Measurements from ENCODE around the gene CNTN2. TPM values are rescaled to one million over a fixed set of nuclear protein-coding genes. Genes with fewer than 3 reads are reported as not detected.

The CNTN2 gene
- total RNA-seq, 1 donor = not detected

DNA sequence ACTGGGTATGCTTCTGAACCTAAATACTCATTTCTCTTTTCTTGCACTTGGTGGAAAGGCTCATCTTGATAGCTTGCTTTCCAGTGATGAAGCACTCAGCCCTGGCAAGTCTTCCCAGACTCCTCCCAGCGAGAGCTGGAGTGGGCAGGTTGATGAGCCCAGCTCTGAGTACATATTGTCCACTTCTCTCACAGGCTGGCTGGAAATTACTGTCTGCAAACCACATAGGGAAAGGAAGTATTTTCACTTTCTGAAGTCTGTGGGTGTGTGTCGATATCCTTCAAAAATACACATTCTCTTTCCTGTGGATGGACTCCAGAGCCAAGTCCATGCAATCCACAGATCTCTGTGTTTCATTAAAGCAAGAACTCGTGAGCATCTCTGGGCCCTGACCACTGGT, 38.7 kb upstream of the CNTN2 start:
- Histone ChIP-seq H3K4me1 (ENCODE audit: insufficient read depth, low read length) (no peaks in the 10 kb centered on the region), H2AFZ (ENCODE audit: low read length) (no peak overlapping the region), H3K4me3 (ENCODE audit: insufficient read depth, low read length) (no peak overlapping the region), H3K4me2 (ENCODE audit: insufficient read depth, low read length) (no peak overlapping the region), H3K27ac (ENCODE audit: low read depth, low read length) (no peak overlapping the region), H3K36me3 (ENCODE audit: insufficient read depth, low read length) (no peaks in the 10 kb centered on the region), H4K20me1 (ENCODE audit: insufficient read depth, low read length) (no peaks in the 10 kb centered on the region), H3K79me2 (ENCODE audit: insufficient read depth, low read length) (no peaks in the 10 kb centered on the region), H3K9me3 (ENCODE audit: low read depth, low read length) (no peaks in the 10 kb centered on the region), H3K27me3 (ENCODE audit: insufficient read depth, low read length) (no peaks in the 10 kb centered on the region)
- TF ChIP-seq CTCF (IDR thresholded peaks at IDR 0.05; ENCODE audit: extremely low read depth, low read depth, low read length) = no peak
- no peak for DNase-seq (ENCODE audit: insufficient read length, low spot score, missing footprints)

- H3K9me3 ChIP-seq (ENCODE audit: low read depth, low read length) = no peaks in the 10 kb centered on the region
- no peaks in the 10 kb centered on the region for H3K27me3 ChIP-seq (ENCODE audit: insufficient read depth, low read length)
- H3K4me3 ChIP-seq (ENCODE audit: insufficient read depth, low read length) = no peak overlapping the region
- H3K4me2 ChIP-seq (ENCODE audit: insufficient read depth, low read length) = no peak overlapping the region
- no peak for TF ChIP-seq CTCF (IDR thresholded peaks at IDR 0.05; ENCODE audit: extremely low read depth, low read depth, low read length)
- no peak for DNase-seq (ENCODE audit: insufficient read length, low spot score, missing footprints)
- no peaks in the 10 kb centered on the region for H4K20me1 ChIP-seq (ENCODE audit: insufficient read depth, low read length)
- H3K4me1 ChIP-seq (ENCODE audit: insufficient read depth, low read length) = peaks cover 10% of the 10 kb centered on the region
- no peak overlapping the region for H2AFZ ChIP-seq (ENCODE audit: low read length)
- H3K36me3 ChIP-seq (ENCODE audit: insufficient read depth, low read length) = no peaks in the 10 kb centered on the region
- H3K79me2 ChIP-seq (ENCODE audit: insufficient read depth, low read length) = no peaks in the 10 kb centered on the region
- no peak overlapping the region for H3K27ac ChIP-seq (ENCODE audit: low read depth, low read length)
Measured at GRCh38 chr1:205008896-205009295, 34.1 kb upstream of the CNTN2 start.

- no peak overlapping the region for H3K4me2 ChIP-seq (ENCODE audit: insufficient read depth, low read length)
- H3K4me1 ChIP-seq (ENCODE audit: insufficient read depth, low read length) = peaks cover 12% of the 10 kb centered on the region
- H3K27ac ChIP-seq (ENCODE audit: low read depth, low read length) = no peak overlapping the region
- H3K27me3 ChIP-seq (ENCODE audit: insufficient read depth, low read length) = no peaks in the 10 kb centered on the region
- no peak for TF ChIP-seq CTCF (IDR thresholded peaks at IDR 0.05; ENCODE audit: extremely low read depth, low read depth, low read length)
- no peak overlapping the region for H3K4me3 ChIP-seq (ENCODE audit: insufficient read depth, low read length)
- no peaks in the 10 kb centered on the region for H4K20me1 ChIP-seq (ENCODE audit: insufficient read depth, low read length)
- no peaks in the 10 kb centered on the region for H3K79me2 ChIP-seq (ENCODE audit: insufficient read depth, low read length)
- H3K36me3 ChIP-seq (ENCODE audit: insufficient read depth, low read length) = no peaks in the 10 kb centered on the region
- no peak for DNase-seq (ENCODE audit: insufficient read length, low spot score, missing footprints)
- H3K9me3 ChIP-seq (ENCODE audit: low read depth, low read length) = no peaks in the 10 kb centered on the region
- H2AFZ ChIP-seq (ENCODE audit: low read length) = no peak overlapping the region
Measured at GRCh38 chr1:205009670-205010069, 33.3 kb upstream of the CNTN2 start.

DNA sequence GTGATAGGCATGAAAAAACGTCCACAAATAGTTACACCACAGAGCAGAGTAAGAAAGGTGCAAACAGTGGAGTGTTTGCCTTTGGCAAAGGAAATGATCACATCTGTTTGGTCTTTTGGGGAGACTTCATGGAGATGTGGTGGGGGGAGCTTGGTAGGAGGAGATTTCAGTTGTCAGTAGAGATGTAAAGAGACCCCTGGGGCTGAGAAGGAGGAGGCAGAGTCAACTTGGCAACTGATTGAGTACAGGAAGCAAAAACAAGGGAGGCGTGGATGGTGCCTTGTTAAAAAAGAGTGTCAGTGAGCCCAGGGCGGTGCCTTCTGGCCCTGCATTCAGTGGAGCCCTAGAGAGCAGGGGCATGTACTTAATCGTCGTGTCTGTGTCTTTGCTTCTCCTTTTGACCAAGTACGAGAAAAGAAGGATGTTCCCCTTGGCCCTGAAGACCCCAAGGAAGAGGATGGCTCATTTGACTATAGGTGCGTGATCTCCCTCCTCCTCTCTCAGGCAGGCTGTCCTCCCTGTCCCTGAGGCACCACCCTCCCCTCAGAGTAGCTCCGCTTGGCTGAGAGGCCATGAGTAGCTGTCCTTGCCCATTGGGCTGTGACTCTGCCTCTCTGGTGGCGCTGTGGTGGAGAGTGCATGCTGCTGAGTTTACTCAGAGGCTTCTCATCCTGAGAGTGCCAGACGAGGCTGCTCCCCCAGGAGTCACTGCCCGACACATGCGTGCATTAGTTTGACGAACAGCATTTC, 30.4 kb upstream of the CNTN2 start:
- no peak for TF ChIP-seq CTCF (IDR thresholded peaks at IDR 0.05; ENCODE audit: extremely low read depth, low read depth, low read length)
- Histone ChIP-seq H3K27ac (ENCODE audit: low read depth, low read length) (no peak overlapping the region), H3K4me2 (ENCODE audit: insufficient read depth, low read length) (no peak overlapping the region), H3K79me2 (ENCODE audit: insufficient read depth, low read length) (no peaks in the 10 kb centered on the region), H3K4me1 (ENCODE audit: insufficient read depth, low read length) (peaks cover 12% of the 10 kb centered on the region), H4K20me1 (ENCODE audit: insufficient read depth, low read length) (no peaks in the 10 kb centered on the region), H3K9me3 (ENCODE audit: low read depth, low read length) (no peaks in the 10 kb centered on the region), H3K4me3 (ENCODE audit: insufficient read depth, low read length) (no peak overlapping the region), H3K36me3 (ENCODE audit: insufficient read depth, low read length) (no peaks in the 10 kb centered on the region), H3K27me3 (ENCODE audit: insufficient read depth, low read length) (no peaks in the 10 kb centered on the region), H2AFZ (ENCODE audit: low read length) (no peak overlapping the region)
- no peak for DNase-seq (ENCODE audit: insufficient read length, low spot score, missing footprints)
